GM12878 (cell line): Measurements from ENCODE around the gene NUAK2. TPM values are rescaled to one million over a fixed set of nuclear protein-coding genes. Genes with fewer than 3 reads are reported as not detected.

Experiments used
- BCLAF1 ChIP-seq: fragments of 450-650 bp; IDR thresholded peaks from 2 replicates; pipeline ENCODE4 v1.6.1; 2017; ENCODE audit warnings: antibody characterized with exemption, mild to moderate bottlenecking, moderate library complexity
- EP300 ChIP-seq, 2 experiments: fragments of 150-350 bp in 1 of 2; IDR thresholded peaks; 2 replicates each; pipeline ENCODE4 v1.6.1; 2011 to 2012; ENCODE audit warnings: low read depth in 2 of 2, low read length in 2 of 2, borderline replicate concordance in 1 of 2, improper control_type of control experiment in 1 of 2, inconsistent platforms in 1 of 2; ENCODE audit not compliant: control insufficient read depth in 1 of 2
- HDGF ChIP-seq: fragments of 450-650 bp; IDR thresholded peaks from 2 replicates; pipeline ENCODE4 v1.6.1; 2016; ENCODE audit warnings: antibody characterized with exemption
- TARDBP ChIP-seq: IDR thresholded peaks from 2 replicates; pipeline ENCODE4 v1.6.1; 2016; ENCODE audit warnings: borderline replicate concordance
- YY1 ChIP-seq: IDR thresholded peaks from 2 replicates; pipeline ENCODE4 v1.6.1; 2011; ENCODE audit warnings: low read depth, mild to moderate bottlenecking, low read length
- ZBTB11 ChIP-seq: fragments of 450-650 bp; formaldehyde crosslinking; IDR thresholded peaks from 2 replicates; pipeline ENCODE4 v1.5.0; 2022; ENCODE audit warnings: mild to moderate bottlenecking, missing genetic modification characterization
- ZBTB40 ChIP-seq: fragments of 450-650 bp; IDR thresholded peaks from 2 replicates; pipeline ENCODE4 v1.6.1; 2016; ENCODE audit warnings: mild to moderate bottlenecking, moderate library complexity, borderline replicate concordance
- polyA plus RNA-seq, 11 experiments: library from polyadenylated mRNA; depleted of rRNA in 4 of 11; unstranded in 6 of 11; stranded (reverse) in 5 of 11; fragments of >200 nt; fragmentation: Nextera tagmentation in 4 of 11; fragmentation: Illumina TruSeq in 1 of 11; extraction: Ambion mirVana in 4 of 11; extraction: Trizol in 1 of 11; gene quantifications; 1 replicate in 1 of 11; 2 replicates in 10 of 11; pipeline versions ENCODE4 v1.2.1 to v1.2.3, GENCODE V29; 2011 to 2016; ENCODE audit warnings: inconsistent platforms in 2 of 11, missing spikeins in 2 of 11, low read depth in 1 of 11
- total RNA-seq, 4 experiments: library from RNA; depleted of rRNA in 3 of 4; stranded (reverse); fragments of >200 nt in 3 of 4; fragmentation: Illumina TruSeq in 1 of 4; extraction: Trizol in 1 of 4; gene quantifications; 2 replicates each; pipeline versions ENCODE4 v1.2.1 to v1.2.3, GENCODE V29; 2013 to 2021

Gene NUAK2
- total and polyA plus RNA-seq, 10 of the 15 experiments (the other 5 are each of a cell fraction or from before 2014, with no cell fraction given): 0.27 to 3.0 (median 1.2) TPM

GRCh38 chr1:205310976-205311704, 10.4 kb downstream of the NUAK2 start (continued):
- no peak for TF ChIP-seq BCLAF1
- TF ChIP-seq YY1: no peak
- peak; percentile 49 to 74; a peak in 2 of 4 replicates for TF ChIP-seq EP300 (IDR thresholded peaks at IDR 0.05; ENCODE audit: borderline replicate concordance in 1 of 2, control insufficient read depth in 1 of 2, low read depth in 2 of 2, low read length in 2 of 2)
- TF ChIP-seq TARDBP: no peak
- TF ChIP-seq ZBTB40: peak; percentile 55; the same call in 1 of the 2 replicates
- TF ChIP-seq HDGF: no peak
- no peak for TF ChIP-seq ZBTB11 (CRISPR knock-in tag)
- TF ChIP-seq, all 136 proteins: peak for 18
